A549 (cell line): ENCODE data around the gene BRD8. TPM values are rescaled to one million over a fixed set of nuclear protein-coding genes. Genes with fewer than 3 reads are reported as not detected.
A peak's percentile ranks its signal among the peaks of the same experiment; 100 is the strongest.

Source experiments
- ATAC-seq, 2 experiments: fragments of 200-7000 bp in 1 of 2; fragments of >200 bp in 1 of 2; cut with Nextera tagmentation in 1 of 2; cut with Tn5 transposase in 1 of 2; 3 replicates each; pipeline versions ENCODE4 v1.8.0 to v1.9.1; 2018 to 2020; ENCODE audit warnings: mild to moderate bottlenecking in 1 of 2, moderate library complexity in 1 of 2
- CTCF ChIA-PET: fragments of 300-600 bp; sonication (Branson Sonifier 250); formaldehyde crosslinking; extraction: SDS; loops from one replicate; lab custom pipeline; 2021; ENCODE audit warnings: antibody characterized with exemption, inconsistent platforms; lab: Yijun Ruan, JAX
- POLR2A ChIA-PET: fragments of 350-600 bp; formaldehyde crosslinking; extraction: SDS; loops from one replicate; lab custom pipeline; 2021; ENCODE audit warnings: antibody characterized with exemption, inconsistent platforms; lab: Yijun Ruan, JAX
- DNase-seq, 2 experiments: peaks; one replicate each; pipeline versions ENCODE4 v3.0.0 to v3.0.0-alpha.2; 2011 to 2016; ENCODE audit warnings: low read depth in 1 of 2, low spot score in 1 of 2
- FAIRE-seq: peaks from 2 replicates; lab custom pipeline; 2011; peaks lifted over from hg19 to GRCh38; lab: Jason Lieb, UNC
- H3K27ac ChIP-seq, 2 experiments: fragments of >200 bp; sonication (Bioruptor Twin); formaldehyde crosslinking; 3 replicates each; pipeline ENCODE4 v1.5.1; 2016 to 2017
- H3K4me1 ChIP-seq: fragments of >200 bp; sonication (Bioruptor Twin); formaldehyde crosslinking; 3 replicates; pipeline ENCODE4 v1.6.1; 2016
- H3K4me2 ChIP-seq: fragments of >200 bp; sonication (Bioruptor Twin); formaldehyde crosslinking; 3 replicates; pipeline ENCODE4 v1.6.1; 2016
- H3K4me3 ChIP-seq: fragments of >200 bp; sonication (Bioruptor Twin); formaldehyde crosslinking; 3 replicates; pipeline ENCODE4 v1.5.1; 2016
- H3K9me3 ChIP-seq: fragments of >200 bp; sonication (Bioruptor Twin); formaldehyde crosslinking; 3 replicates; pipeline ENCODE4 v1.6.1; 2016
- BCL3 ChIP-seq: fragments of >200 bp; sonication (Bioruptor Twin); formaldehyde crosslinking; IDR thresholded peaks from 3 replicates; pipeline ENCODE4 v1.6.1; 2016
- BHLHE40 ChIP-seq: IDR thresholded peaks from 2 replicates; pipeline ENCODE4 v1.6.1; 2012; ENCODE audit warnings: low read depth, low read length, inconsistent platforms
- CBX8 ChIP-seq: fragments of 200-600 bp; sonication (generic); IDR thresholded peaks from 2 replicates; pipeline ENCODE4 v1.6.1; 2016
- CEBPB ChIP-seq, 2 experiments: fragments of >200 bp in 1 of 2; sonication (Bioruptor Twin) in 1 of 2; formaldehyde crosslinking in 1 of 2; IDR thresholded peaks; 2 replicates each; pipeline ENCODE4 v1.6.1; 2012 to 2016
- CHD2 ChIP-seq: fragments of 150-350 bp; IDR thresholded peaks from 2 replicates; pipeline ENCODE4 v1.6.1; 2014; ENCODE audit warnings: low read length; ENCODE audit not compliant: partially characterized antibody
- CHD4 ChIP-seq: fragments of 200-600 bp; sonication (generic); IDR thresholded peaks from 2 replicates; pipeline ENCODE4 v1.6.1; 2016; ENCODE audit warnings: antibody characterized with exemption, mild to moderate bottlenecking, borderline replicate concordance
- EHMT2 ChIP-seq: fragments of 200-600 bp; sonication (generic); IDR thresholded peaks from 2 replicates; pipeline ENCODE4 v1.6.1; 2016; ENCODE audit warnings: antibody characterized with exemption, low read depth, mild to moderate bottlenecking, moderate library complexity
- EP300 ChIP-seq, 2 experiments: fragments of >200 bp; sonication (Bioruptor Twin); formaldehyde crosslinking; IDR thresholded peaks; 2 replicates in 1 of 2; 3 replicates in 1 of 2; pipeline ENCODE4 v1.6.1; 2016 to 2017
- ESRRA ChIP-seq: fragments of 150-350 bp; IDR thresholded peaks from 2 replicates; pipeline ENCODE4 v1.6.1; 2014; ENCODE audit warnings: mild to moderate bottlenecking, low read length, borderline replicate concordance
- FOSB ChIP-seq: fragments of 250-450 bp; sonication (Bioruptor Pico); IDR thresholded peaks from 2 replicates; pipeline ENCODE4 v1.5.0; 2020; ENCODE audit warnings: mild to moderate bottlenecking, moderate library complexity
- FOSL2 ChIP-seq, 2 experiments: fragments of 450-650 bp in 1 of 2; fragments of >200 bp in 1 of 2; sonication (Bioruptor Twin) in 1 of 2; formaldehyde crosslinking; IDR thresholded peaks; 2 replicates each; pipeline versions ENCODE4 v1.5.0 to v1.6.1; 2016 to 2020; ENCODE audit warnings: mild to moderate bottlenecking in 1 of 2, moderate library complexity in 1 of 2
- FOXS1 ChIP-seq: fragments of 250-450 bp; sonication (Bioruptor Pico); IDR thresholded peaks from 2 replicates; pipeline ENCODE4 v1.5.0; 2020; ENCODE audit warnings: mild to moderate bottlenecking, moderate library complexity
- GATA3 ChIP-seq: IDR thresholded peaks from 2 replicates; pipeline ENCODE4 v1.6.1; 2012; ENCODE audit warnings: borderline replicate concordance
- HEYL ChIP-seq: fragments of 250-450 bp; sonication (Bioruptor Pico); IDR thresholded peaks from 2 replicates; pipeline ENCODE4 v1.8.0; 2021; ENCODE audit warnings: mild to moderate bottlenecking, moderate library complexity
- HOXA7 ChIP-seq: fragments of 250-450 bp; sonication (Bioruptor Pico); IDR thresholded peaks from 2 replicates; pipeline ENCODE4 v1.5.0; 2020; ENCODE audit warnings: mild to moderate bottlenecking, moderate library complexity
- HOXB13 ChIP-seq: fragments of 250-450 bp; sonication (Bioruptor Pico); IDR thresholded peaks from 2 replicates; pipeline ENCODE4 v1.5.0; 2020; ENCODE audit warnings: low read depth, mild to moderate bottlenecking, moderate library complexity
- JUN ChIP-seq, 2 experiments: fragments of >200 bp; sonication (Bioruptor Twin); formaldehyde crosslinking; IDR thresholded peaks; 2 replicates in 1 of 2; 3 replicates in 1 of 2; pipeline ENCODE4 v1.6.1; 2016 to 2017
- JUNB ChIP-seq: fragments of >200 bp; sonication (Bioruptor Twin); formaldehyde crosslinking; IDR thresholded peaks from 2 replicates; pipeline ENCODE4 v1.6.1; 2016
- MAFK ChIP-seq: fragments of 450-650 bp; IDR thresholded peaks from 2 replicates; pipeline ENCODE4 v1.6.1; 2014; ENCODE audit not compliant: partially characterized antibody
- MAZ ChIP-seq: fragments of 150-350 bp; IDR thresholded peaks from 2 replicates; pipeline ENCODE4 v1.6.1; 2014; ENCODE audit warnings: antibody characterized with exemption, low read depth, low read length, borderline replicate concordance
- NFE2L2 ChIP-seq: fragments of 150-350 bp; conservative IDR thresholded peaks from 2 replicates; pipeline ENCODE4 v1.6.1; 2014; ENCODE audit warnings: low read length
- NR3C1 ChIP-seq: fragments of >200 bp; sonication (Bioruptor Twin); formaldehyde crosslinking; IDR thresholded peaks from 3 replicates; pipeline ENCODE4 v1.6.1; 2017
- RAD21 ChIP-seq, 2 experiments: fragments of >200 bp in 1 of 2; sonication (Bioruptor Twin) in 1 of 2; formaldehyde crosslinking in 1 of 2; IDR thresholded peaks in 1 of 2; conservative IDR thresholded peaks in 1 of 2; 2 replicates in 1 of 2; 3 replicates in 1 of 2; pipeline ENCODE4 v1.6.1; 2012 to 2018; ENCODE audit warnings: inconsistent platforms in 1 of 2
- RARB ChIP-seq: fragments of 250-450 bp; sonication (Bioruptor Pico); IDR thresholded peaks from 2 replicates; pipeline ENCODE4 v1.8.0; 2021; ENCODE audit warnings: mild to moderate bottlenecking, moderate library complexity
- RCOR1 ChIP-seq: fragments of 150-350 bp; IDR thresholded peaks from 2 replicates; pipeline ENCODE4 v1.6.1; 2014; ENCODE audit warnings: antibody characterized with exemption, low read length, low read depth
- RFX5 ChIP-seq: fragments of 450-650 bp; IDR thresholded peaks from 2 replicates; pipeline ENCODE4 v1.7.1; 2014; ENCODE audit warnings: antibody characterized with exemption, mild to moderate bottlenecking, moderate library complexity
- SMC3 ChIP-seq: fragments of >200 bp; sonication (Bioruptor Twin); formaldehyde crosslinking; IDR thresholded peaks from 3 replicates; pipeline ENCODE4 v1.6.1; 2018; ENCODE audit warnings: inconsistent platforms
- SREBF2 ChIP-seq: fragments of 450-650 bp; IDR thresholded peaks from 2 replicates; pipeline ENCODE4 v1.6.1; 2014; ENCODE audit warnings: mild to moderate bottlenecking, moderate library complexity
- ZC3H11A ChIP-seq: fragments of 450-650 bp; IDR thresholded peaks from 2 replicates; pipeline ENCODE4 v1.6.1; 2014; ENCODE audit warnings: antibody characterized with exemption, mild to moderate bottlenecking
- ZFP36 ChIP-seq: fragments of 450-650 bp; IDR thresholded peaks from 2 replicates; pipeline ENCODE4 v1.6.1; 2014; ENCODE audit warnings: borderline replicate concordance; ENCODE audit not compliant: partially characterized antibody
- ZNF302 ChIP-seq: fragments of 250-450 bp; sonication (Bioruptor Pico); IDR thresholded peaks from 2 replicates; pipeline ENCODE4 v1.9.0; 2021; ENCODE audit warnings: inconsistent platforms, mild to moderate bottlenecking, moderate library complexity
- ZSCAN20 ChIP-seq: fragments of 250-450 bp; sonication (Bioruptor Pico); IDR thresholded peaks from 2 replicates; pipeline ENCODE4 v1.8.0; 2022; ENCODE audit warnings: mild to moderate bottlenecking, moderate library complexity
- WGBS: methylation state at CpG from one replicate; pipeline ENCODE4 v1.1.6; 2017; ENCODE audit errors: missing lambda C conversion rate; 5-methylcytosine and 5-hydroxymethylcytosine counted together
- polyA plus RNA-seq, 4 experiments: library from polyadenylated mRNA; depleted of rRNA in 3 of 4; stranded (reverse); fragments of >200 nt; fragmentation: RNase III in 1 of 4; extraction: RNeasy Plus Mini Kit Qiagen cat#74134 plus additional on column Dnase treatment in 1 of 4; gene quantifications; 2 replicates in 3 of 4; 3 replicates in 1 of 4; pipeline ENCODE4 v1.2.3, GENCODE V29; 2011 to 2017
- TF ChIP-seq, protein P1 (sequence below): IDR thresholded peaks from 2 replicates; pipeline ENCODE4 v1.6.1; 2012
- TF ChIP-seq, protein P2 (sequence below): fragments of 150-350 bp; IDR thresholded peaks from 2 replicates; pipeline ENCODE4 v1.6.1; 2014; ENCODE audit warnings: low read depth, mild to moderate bottlenecking, low read length
- TF ChIP-seq, protein P3 (sequence below): fragments of >200 bp; sonication (Bioruptor Twin); formaldehyde crosslinking; IDR thresholded peaks from 3 replicates; pipeline ENCODE4 v1.5.1; 2016

BRD8 gene
- polyA plus RNA-seq, 2 of the 4 experiments (the other 2 are of a cell fraction) = 65.7 to 85.8 TPM

DNA sequence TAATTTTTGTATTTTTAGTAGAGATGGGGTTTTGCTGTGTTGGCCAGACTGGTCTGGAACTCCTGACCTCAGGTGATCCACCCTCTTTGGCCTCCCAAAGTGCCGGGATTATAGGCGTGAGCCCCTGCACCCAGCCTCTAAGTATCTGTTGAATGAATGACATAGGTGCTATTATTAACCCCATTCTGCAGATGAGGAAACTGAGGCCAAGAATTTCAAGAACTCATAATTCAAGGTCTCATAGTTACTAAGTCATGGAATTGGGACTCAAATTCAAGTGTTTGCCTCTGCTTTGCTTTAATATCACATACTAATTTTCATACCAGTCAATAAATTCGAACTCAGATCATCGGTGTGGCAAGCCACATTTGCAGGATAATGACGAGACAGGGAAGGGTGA is 2.4 kb upstream of the BRD8 start:
- CTCF ChIA-PET = interaction anchor here (0.6 to 6.3 kb wide), 20 partner anchors 8 to 333 kb away, joined by 3 to 41 read pairs (median 5); partner anchors contain the start of gene KDM3B
- ATAC-seq = no peak
- no peak overlapping the region for H3K4me3 ChIP-seq
- H3K27ac ChIP-seq = no peak overlapping the region
- POLR2A ChIA-PET = no interaction called here
- no peak overlapping the region for H3K4me2 ChIP-seq
- H3K9me3 ChIP-seq = no peaks in the 10 kb centered on the region
- H3K4me1 ChIP-seq = peaks cover 15% of the 10 kb centered on the region
- FAIRE-seq = no peak
- 76% methylated on average over 5 of the region's 5 CpGs for WGBS
- DNase-seq = no peak
- TF ChIP-seq SMC3 (no peak), CHD4 (no peak), ESRRA (no peak), SREBF2 (no peak), FOXS1 (CRISPR knock-in tag) (no peak), CHD2 (no peak)

DNA sequence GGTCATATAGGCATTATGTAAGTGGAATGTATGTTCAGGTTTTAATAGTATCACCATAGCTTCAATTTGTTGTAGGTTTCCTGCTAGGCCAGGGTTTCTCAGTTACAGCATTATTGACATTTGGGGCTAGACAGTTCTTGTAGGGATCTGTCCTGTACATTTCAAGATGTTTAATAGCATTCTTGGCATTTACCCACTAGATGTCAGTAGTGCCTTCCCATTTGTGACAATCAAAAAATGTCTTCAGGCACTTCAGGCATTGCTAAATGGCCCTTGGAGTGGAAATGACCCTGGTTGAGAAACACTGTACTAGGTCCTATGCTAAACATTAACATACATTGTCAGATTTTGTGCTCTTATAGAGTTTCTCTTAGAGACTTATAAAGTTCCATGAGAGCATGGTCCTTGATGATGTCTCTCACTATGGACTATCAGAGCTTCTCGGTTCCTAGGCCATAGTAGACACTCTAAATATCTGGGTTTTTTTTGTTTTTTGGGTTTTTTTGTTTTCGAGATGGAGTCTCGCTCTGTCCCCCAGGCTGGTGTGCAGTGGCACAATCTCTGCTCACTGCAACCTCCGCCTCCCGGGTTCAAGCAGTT is 1.9 kb upstream of the BRD8 start:
- DNase-seq = peak; percentile 79 to 81
- peak overlapping the region; percentile 90 for H3K4me2 ChIP-seq
- POLR2A ChIA-PET = no interaction called here
- H3K9me3 ChIP-seq = no peaks in the 10 kb centered on the region
- 67% methylated on average over 5 of the region's 5 CpGs for WGBS
- CTCF ChIA-PET = interaction anchor here (0.6 to 6.3 kb wide), 38 partner anchors 9 to 334 kb away, joined by 3 to 41 read pairs (median 4); partner anchors contain the start of genes CDC25C, EGR1, KDM3B and NME5
- H3K4me3 ChIP-seq = peak overlapping the region; percentile 80
- no peak overlapping the region for H3K27ac ChIP-seq
- peaks cover 15% of the 10 kb centered on the region for H3K4me1 ChIP-seq
- ATAC-seq = peak; percentile 46 to 54
- FAIRE-seq = peak; percentile 32
- TF ChIP-seq MAFK (no peak), RARB (CRISPR knock-in tag) (no peak), ZC3H11A (no peak), NFE2L2 (no peak), RAD21 (conservative IDR thresholded peaks at IDR 0.05 in 1 of 2, IDR thresholded peaks at IDR 0.05 in 1 of 2) (peak; percentile 78 to 83), EHMT2 (no peak), HOXA7 (CRISPR knock-in tag) (no peak), CHD4 (no peak), MAZ (no peak), EP300 (IDR thresholded peaks at IDR 0.05) (no peak), ZFP36 (no peak), RCOR1 (no peak), SMC3 (peak; percentile 49; the same call in 2 of the 3 replicates), ZSCAN20 (CRISPR knock-in tag) (no peak), CBX8 (no peak), NR3C1 (no peak), BCL3 (no peak), GATA3 (no peak), JUN (IDR thresholded peaks at IDR 0.05) (no peak), FOSB (CRISPR knock-in tag) (no peak), ZNF302 (CRISPR knock-in tag) (no peak), FOSL2 (IDR thresholded peaks at IDR 0.05) (no peak), FOSL2 (CRISPR knock-in tag; IDR thresholded peaks at IDR 0.05) (no peak), HEYL (no peak), CHD2 (no peak), CEBPB (IDR thresholded peaks at IDR 0.05) (peak in 1 of 2 experiments; percentile 33; a peak in 1 of 4 replicates), BHLHE40 (no peak), HOXB13 (CRISPR knock-in tag) (no peak), JUNB (no peak), RFX5 (no peak)
- TF ChIP-seq, protein P1, sequence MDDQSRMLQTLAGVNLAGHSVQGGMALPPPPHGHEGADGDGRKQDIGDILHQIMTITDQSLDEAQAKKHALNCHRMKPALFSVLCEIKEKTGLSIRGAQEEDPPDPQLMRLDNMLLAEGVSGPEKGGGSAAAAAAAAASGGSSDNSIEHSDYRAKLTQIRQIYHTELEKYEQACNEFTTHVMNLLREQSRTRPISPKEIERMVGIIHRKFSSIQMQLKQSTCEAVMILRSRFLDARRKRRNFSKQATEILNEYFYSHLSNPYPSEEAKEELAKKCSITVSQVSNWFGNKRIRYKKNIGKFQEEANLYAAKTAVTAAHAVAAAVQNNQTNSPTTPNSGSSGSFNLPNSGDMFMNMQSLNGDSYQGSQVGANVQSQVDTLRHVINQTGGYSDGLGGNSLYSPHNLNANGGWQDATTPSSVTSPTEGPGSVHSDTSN = no peak
- TF ChIP-seq, protein P2, sequence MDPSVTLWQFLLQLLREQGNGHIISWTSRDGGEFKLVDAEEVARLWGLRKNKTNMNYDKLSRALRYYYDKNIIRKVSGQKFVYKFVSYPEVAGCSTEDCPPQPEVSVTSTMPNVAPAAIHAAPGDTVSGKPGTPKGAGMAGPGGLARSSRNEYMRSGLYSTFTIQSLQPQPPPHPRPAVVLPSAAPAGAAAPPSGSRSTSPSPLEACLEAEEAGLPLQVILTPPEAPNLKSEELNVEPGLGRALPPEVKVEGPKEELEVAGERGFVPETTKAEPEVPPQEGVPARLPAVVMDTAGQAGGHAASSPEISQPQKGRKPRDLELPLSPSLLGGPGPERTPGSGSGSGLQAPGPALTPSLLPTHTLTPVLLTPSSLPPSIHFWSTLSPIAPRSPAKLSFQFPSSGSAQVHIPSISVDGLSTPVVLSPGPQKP = no peak
- TF ChIP-seq, protein P3, sequence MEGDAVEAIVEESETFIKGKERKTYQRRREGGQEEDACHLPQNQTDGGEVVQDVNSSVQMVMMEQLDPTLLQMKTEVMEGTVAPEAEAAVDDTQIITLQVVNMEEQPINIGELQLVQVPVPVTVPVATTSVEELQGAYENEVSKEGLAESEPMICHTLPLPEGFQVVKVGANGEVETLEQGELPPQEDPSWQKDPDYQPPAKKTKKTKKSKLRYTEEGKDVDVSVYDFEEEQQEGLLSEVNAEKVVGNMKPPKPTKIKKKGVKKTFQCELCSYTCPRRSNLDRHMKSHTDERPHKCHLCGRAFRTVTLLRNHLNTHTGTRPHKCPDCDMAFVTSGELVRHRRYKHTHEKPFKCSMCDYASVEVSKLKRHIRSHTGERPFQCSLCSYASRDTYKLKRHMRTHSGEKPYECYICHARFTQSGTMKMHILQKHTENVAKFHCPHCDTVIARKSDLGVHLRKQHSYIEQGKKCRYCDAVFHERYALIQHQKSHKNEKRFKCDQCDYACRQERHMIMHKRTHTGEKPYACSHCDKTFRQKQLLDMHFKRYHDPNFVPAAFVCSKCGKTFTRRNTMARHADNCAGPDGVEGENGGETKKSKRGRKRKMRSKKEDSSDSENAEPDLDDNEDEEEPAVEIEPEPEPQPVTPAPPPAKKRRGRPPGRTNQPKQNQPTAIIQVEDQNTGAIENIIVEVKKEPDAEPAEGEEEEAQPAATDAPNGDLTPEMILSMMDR = peak; percentile 83
